MM.1S (cell line): ENCODE measurements around the gene CACNG7.

Experiments used
- CTCF ChIP-seq: fragments of 300-600 bp; sonication (generic); IDR thresholded peaks from 2 replicates; pipeline ENCODE4 v1.5.1; 2016; ENCODE audit warnings: antibody characterized with exemption, low read length, mixed read lengths
- EZH2 ChIP-seq: fragments of 300-600 bp; sonication (generic); optimal IDR thresholded peaks from 2 replicates; pipeline ENCODE3; 2017; ENCODE audit warnings: low read depth, mild to moderate bottlenecking, antibody characterized with exemption, low read length, mixed read lengths
- EZH2phosphoT487 ChIP-seq: fragments of 300-600 bp; sonication (generic); IDR thresholded peaks from 2 replicates; pipeline ENCODE4 v1.6.1; 2018; ENCODE audit warnings: antibody characterized with exemption, low read length

- no peak for TF ChIP-seq EZH2phosphoT487
- TF ChIP-seq CTCF = no peak
- no peak for TF ChIP-seq EZH2
Measured at GRCh38 chr19:53960187-53960586, 51.1 kb downstream of the CACNG7 start.
